Panc1 (cell line): ENCODE measurements around the gene RPUSD4. TPM values are rescaled to one million over a fixed set of nuclear protein-coding genes. Genes with fewer than 3 reads are reported as not detected.

Source experiments
- ATAC-seq: fragments of 200-7000 bp; cut with Tn5 transposase; 2 replicates; pipeline ENCODE4 v1.9.1; 2020; ENCODE audit warnings: mild to moderate bottlenecking, moderate library complexity
- BruUV-seq: library from RNA; stranded (reverse); fragments of 400-500 nt; replicated peaks from 2 replicates; lab custom pipeline; 2021; lab: Mats Ljungman, UMichigan
- CTCF ChIA-PET: fragments of 300-600 bp; sonication (Branson Sonifier 250); formaldehyde crosslinking; loops from one replicate; lab custom pipeline; 2022; ENCODE audit warnings: antibody characterized with exemption; lab: Charles Lee
- POLR2A ChIA-PET: fragments of 300-600 bp; sonication (Branson Sonifier 250); formaldehyde crosslinking; loops from one replicate; lab custom pipeline; 2022; ENCODE audit warnings: antibody characterized with exemption; lab: Charles Lee
- DNase-seq: peaks from one replicate; pipeline ENCODE4 v3.0.0-alpha.2; 2010; ENCODE audit warnings: low read depth, low spot score
- H3K27ac ChIP-seq: 2 replicates; pipeline ENCODE4 v1.5.1; 2011; ENCODE audit warnings: mild to moderate bottlenecking, low read length, inconsistent platforms
- H3K27me3 ChIP-seq: fragments of 200-500 bp; sonication (Bioruptor generic); 2 replicates; pipeline ENCODE4 v1.6.0; 2014; ENCODE audit warnings: low read length, inconsistent platforms; ENCODE audit not compliant: control insufficient read depth, insufficient read depth
- H3K36me3 ChIP-seq: fragments of 200-500 bp; sonication (Bioruptor generic); 2 replicates; pipeline ENCODE4 v1.5.1; 2014; ENCODE audit warnings: inconsistent platforms, mild to moderate bottlenecking, low read length, moderate library complexity; ENCODE audit not compliant: control insufficient read depth, insufficient read depth
- H3K4me1 ChIP-seq: 2 replicates; pipeline ENCODE4 v1.5.1; 2011; ENCODE audit warnings: inconsistent platforms, mild to moderate bottlenecking, low read length, moderate library complexity; ENCODE audit not compliant: control insufficient read depth, insufficient read depth
- H3K4me3 ChIP-seq, 2 experiments: 2 replicates each; pipeline ENCODE4 v1.5.1; 2011 to 2012; ENCODE audit warnings: low read depth in 2 of 2, low read length in 2 of 2, mild to moderate bottlenecking in 2 of 2, inconsistent platforms in 1 of 2, moderate library complexity in 1 of 2
- H3K9me3 ChIP-seq: fragments of 200-500 bp; sonication (Bioruptor generic); 2 replicates; pipeline ENCODE4 v1.5.1; 2014; ENCODE audit warnings: low read depth, mild to moderate bottlenecking, inconsistent platforms, low read length, moderate library complexity; ENCODE audit not compliant: control insufficient read depth, insufficient read depth
- CTCF ChIP-seq: fragments of 450-650 bp; IDR thresholded peaks from 2 replicates; pipeline ENCODE4 v1.5.1; 2017; ENCODE audit warnings: mild to moderate bottlenecking
- POLR2AphosphoS5 ChIP-seq: IDR thresholded peaks from 2 replicates; pipeline ENCODE4 v1.6.1; 2012; ENCODE audit warnings: mild to moderate bottlenecking, low read depth, low read length, moderate library complexity
- REST ChIP-seq, 2 experiments: IDR thresholded peaks; 2 replicates each; pipeline ENCODE4 v1.6.1; 2011 to 2012; ENCODE audit warnings: low read depth in 2 of 2, control low read depth in 1 of 2, low read length in 1 of 2, mild to moderate bottlenecking in 1 of 2, moderate library complexity in 1 of 2; ENCODE audit not compliant: insufficient read depth in 1 of 2
- SIN3A ChIP-seq: IDR thresholded peaks from 2 replicates; pipeline ENCODE4 v1.6.1; 2012; ENCODE audit warnings: low read depth, mild to moderate bottlenecking, low read length, moderate library complexity, borderline replicate concordance; ENCODE audit not compliant: insufficient read depth
- TCF7L2 ChIP-seq: IDR thresholded peaks from 2 replicates; pipeline ENCODE4 v1.6.1; 2011; ENCODE audit warnings: mild to moderate bottlenecking, low read depth, low read length, inconsistent platforms
- in situ Hi-C: cut with HindIII; loops from 2 replicates; pipeline ENCODE4 v1.10.0; 2016; ENCODE audit warnings: low sequenced_read_pairs, low pct_unique_long_range_greater_than_20kb
- intact Hi-C: fragments of 100-400 bp; cut with micrococcal nuclease; formaldehyde crosslinking; loops from one replicate; pipeline ENCODE4 v1.10.0; 2022; ENCODE audit not compliant: unreplicated experiment
- total RNA-seq: library from RNA; stranded (reverse); gene quantifications from one replicate; pipeline ENCODE4 v1.2.1, GENCODE V29; 2021; ENCODE audit not compliant: unreplicated experiment

RPUSD4 gene
- total RNA-seq, 1 experiment from 2014 or later: 52.3 TPM

- ATAC-seq (no peak), DNase-seq (no peak)
- intact Hi-C loops: no loop called here
- no peaks in the 10 kb centered on the region for H3K27me3 ChIP-seq
- peaks cover 2% of the 10 kb centered on the region; the same call in 1 of the 2 replicates for H3K36me3 ChIP-seq
- CTCF ChIA-PET: no interaction called here
- in situ Hi-C loops: no loop called here
- H3K4me1 ChIP-seq: no peaks in the 10 kb centered on the region
- H3K9me3 ChIP-seq: no peaks in the 10 kb centered on the region
- H3K27ac ChIP-seq: no peak overlapping the region
- POLR2A ChIA-PET: no interaction called here
- no peak overlapping the region for H3K4me3 ChIP-seq
- no TSS peak for BruUV-seq
- no peak for TF ChIP-seq CTCF
- no peak for TF ChIP-seq POLR2AphosphoS5
- TF ChIP-seq REST (IDR thresholded peaks at IDR 0.05; ENCODE audit: insufficient read depth in 1 of 2, low read depth in 2 of 2, low read length in 1 of 2): no peak
- no peak for TF ChIP-seq SIN3A
- no peak for TF ChIP-seq TCF7L2
These were observed 22.1 kb downstream of the RPUSD4 start for GRCh38 chr11:126189109-126189929.

GRCh38 chr11:126188332-126189108 lies 22.9 kb downstream of the RPUSD4 start:
- Histone ChIP-seq H3K9me3 (no peaks in the 10 kb centered on the region), H3K27ac (no peak overlapping the region), H3K27me3 (no peaks in the 10 kb centered on the region), H3K4me1 (no peaks in the 10 kb centered on the region), H3K4me3 (no peak overlapping the region), H3K36me3 (peaks cover 2% of the 10 kb centered on the region; the same call in 1 of the 2 replicates)
- ATAC-seq (no peak), DNase-seq (no peak)
- POLR2A ChIA-PET: no interaction called here
- in situ Hi-C loops: no loop called here
- BruUV-seq: no TSS peak
- CTCF ChIA-PET: no interaction called here
- no peak for TF ChIP-seq REST (IDR thresholded peaks at IDR 0.05; ENCODE audit: insufficient read depth in 1 of 2, low read depth in 2 of 2, low read length in 1 of 2)
- TF ChIP-seq TCF7L2: no peak
- TF ChIP-seq CTCF: no peak
- no peak for TF ChIP-seq SIN3A
- TF ChIP-seq POLR2AphosphoS5: no peak
- intact Hi-C loops: no loop called here
